ENCODE measurements around the gene SLIT3.

The SLIT3 gene

GRCh38 chr5:168878135-168878745 is 422.7 kb downstream of the SLIT3 start:
- Histone ChIP-seq H2AFZ (no peak overlapping the region), H3K4me3 (ENCODE audit: low read depth, low read length) (no peak overlapping the region), H3K79me2 (peaks cover 17% of the 10 kb centered on the region), H3K36me3 (ENCODE audit: control insufficient read depth, insufficient read depth, low read length) (no peaks in the 10 kb centered on the region), H3K9ac (no peak overlapping the region), H3K4me1 (peaks cover 3% of the 10 kb centered on the region), H3K4me2 (ENCODE audit: low read length) (no peak overlapping the region), H3K9me3 (ENCODE audit: control insufficient read depth, low read length) (no peaks in the 10 kb centered on the region), H3K27ac (peak overlapping the region; percentile 53), H3K27me3 (ENCODE audit: control insufficient read depth, insufficient read depth, low read length) (no peaks in the 10 kb centered on the region)
- TF ChIP-seq CTCF (IDR thresholded peaks at IDR 0.05), result no peak

- no peak for TF ChIP-seq CTCF (IDR thresholded peaks at IDR 0.05)
- no peaks in the 10 kb centered on the region for H3K36me3 ChIP-seq (ENCODE audit: control insufficient read depth, insufficient read depth, low read length)
- H3K9me3 ChIP-seq (ENCODE audit: control insufficient read depth, low read length), result no peaks in the 10 kb centered on the region
- H2AFZ ChIP-seq, result no peak overlapping the region
- H3K4me3 ChIP-seq (ENCODE audit: low read depth, low read length), result no peak overlapping the region
- H3K9ac ChIP-seq, result no peak overlapping the region
- H3K4me2 ChIP-seq (ENCODE audit: low read length), result no peak overlapping the region
- H3K27ac ChIP-seq, result peak overlapping the region; percentile 53
- no peaks in the 10 kb centered on the region for H3K27me3 ChIP-seq (ENCODE audit: control insufficient read depth, insufficient read depth, low read length)
- peaks cover 17% of the 10 kb centered on the region for H3K79me2 ChIP-seq
- peaks cover 3% of the 10 kb centered on the region for H3K4me1 ChIP-seq
Observed at GRCh38 chr5:168877132-168877892, 423.6 kb downstream of the SLIT3 start.

- no peaks in the 10 kb centered on the region for H3K36me3 ChIP-seq (ENCODE audit: control insufficient read depth, insufficient read depth, low read length)
- no peak for TF ChIP-seq CTCF (IDR thresholded peaks at IDR 0.05)
- no peak overlapping the region for H3K9ac ChIP-seq
- no peaks in the 10 kb centered on the region for H3K27me3 ChIP-seq (ENCODE audit: control insufficient read depth, insufficient read depth, low read length)
- H3K4me1 ChIP-seq, result peaks cover 3% of the 10 kb centered on the region
- H3K4me3 ChIP-seq (ENCODE audit: low read depth, low read length), result no peak overlapping the region
- H3K79me2 ChIP-seq, result peaks cover 13% of the 10 kb centered on the region
- no peak overlapping the region for H2AFZ ChIP-seq
- H3K27ac ChIP-seq, result no peak overlapping the region
- H3K4me2 ChIP-seq (ENCODE audit: low read length), result no peak overlapping the region
- H3K9me3 ChIP-seq (ENCODE audit: control insufficient read depth, low read length), result no peaks in the 10 kb centered on the region
Observed at GRCh38 chr5:168876419-168876818, 424.5 kb downstream of the SLIT3 start.

- H3K27me3 ChIP-seq (ENCODE audit: control insufficient read depth, insufficient read depth, low read length), result no peaks in the 10 kb centered on the region
- no peaks in the 10 kb centered on the region for H3K36me3 ChIP-seq (ENCODE audit: control insufficient read depth, insufficient read depth, low read length)
- no peaks in the 10 kb centered on the region for H3K9me3 ChIP-seq (ENCODE audit: control insufficient read depth, low read length)
- no peak overlapping the region for H3K4me3 ChIP-seq (ENCODE audit: low read depth, low read length)
- H3K4me1 ChIP-seq, result peaks cover 3% of the 10 kb centered on the region
- no peak overlapping the region for H3K27ac ChIP-seq
- no peak overlapping the region for H3K4me2 ChIP-seq (ENCODE audit: low read length)
- H3K9ac ChIP-seq, result no peak overlapping the region
- H2AFZ ChIP-seq, result no peak overlapping the region
- peaks cover 12% of the 10 kb centered on the region for H3K79me2 ChIP-seq
- TF ChIP-seq CTCF (IDR thresholded peaks at IDR 0.05), result no peak
Observed at GRCh38 chr5:168875832-168876231, 425.1 kb downstream of the SLIT3 start.
